Measurements from ENCODE around the gene ASMT.
A peak's percentile ranks its signal among the peaks of the same experiment; 100 is the strongest.
"Not testable (repeated sequence)": the region's sequence is repeated elsewhere in the genome, so short reads cannot be mapped to it uniquely, and the experiment has no call there.

The ASMT gene

GRCh38 chrX:1623691-1624090 lies 8.8 kb downstream of the ASMT start:
- Histone ChIP-seq H3K36me3 (ENCODE audit: control insufficient read depth, insufficient read depth, low read length) (no peaks in the 10 kb centered on the region), H3K27me3 (ENCODE audit: control insufficient read depth, insufficient read depth, low read length) (no peaks in the 10 kb centered on the region), H3K4me1 (ENCODE audit: control insufficient read depth, insufficient read depth, low read length) (no peaks in the 10 kb centered on the region), H3K9ac (ENCODE audit: low read depth, low read length) (no peak overlapping the region), H3K4me3 (ENCODE audit: low read depth, low read length) (no peak overlapping the region), H3K9me3 (ENCODE audit: control insufficient read depth, insufficient read depth, low read length) (no peaks in the 10 kb centered on the region)

GRCh38 chrX:1624158-1624860 lies 9.4 kb downstream of the ASMT start:
- not testable (repeated sequence) for H3K9ac ChIP-seq (ENCODE audit: low read depth, low read length); H3K9me3 ChIP-seq (ENCODE audit: control insufficient read depth, insufficient read depth, low read length); H3K4me1 ChIP-seq (ENCODE audit: control insufficient read depth, insufficient read depth, low read length); H3K27me3 ChIP-seq (ENCODE audit: control insufficient read depth, insufficient read depth, low read length); H3K4me3 ChIP-seq (ENCODE audit: low read depth, low read length); H3K36me3 ChIP-seq (ENCODE audit: control insufficient read depth, insufficient read depth, low read length)

- H3K4me1 ChIP-seq (ENCODE audit: control insufficient read depth, insufficient read depth, low read length); H3K4me3 ChIP-seq (ENCODE audit: low read depth, low read length); H3K9me3 ChIP-seq (ENCODE audit: control insufficient read depth, insufficient read depth, low read length); H3K36me3 ChIP-seq (ENCODE audit: control insufficient read depth, insufficient read depth, low read length); H3K27me3 ChIP-seq (ENCODE audit: control insufficient read depth, insufficient read depth, low read length); H3K9ac ChIP-seq (ENCODE audit: low read depth, low read length): not testable (repeated sequence)
Observed at GRCh38 chrX:1624861-1625215, 10.0 kb downstream of the ASMT start.

- H3K27me3 ChIP-seq (ENCODE audit: control insufficient read depth, insufficient read depth, low read length), result no peaks in the 10 kb centered on the region
- H3K4me3 ChIP-seq (ENCODE audit: low read depth, low read length), result no peak overlapping the region
- no peaks in the 10 kb centered on the region for H3K36me3 ChIP-seq (ENCODE audit: control insufficient read depth, insufficient read depth, low read length)
- H3K9me3 ChIP-seq (ENCODE audit: control insufficient read depth, insufficient read depth, low read length), result no peaks in the 10 kb centered on the region
- H3K4me1 ChIP-seq (ENCODE audit: control insufficient read depth, insufficient read depth, low read length), result no peaks in the 10 kb centered on the region
- no peak overlapping the region for H3K9ac ChIP-seq (ENCODE audit: low read depth, low read length)
Observed at GRCh38 chrX:1629244-1629643, 14.4 kb downstream of the ASMT start.

GRCh38 chrX:1646009-1646408 lies 31.1 kb downstream of the ASMT start:
- H3K27me3 ChIP-seq (ENCODE audit: control insufficient read depth, insufficient read depth, low read length), result no peaks in the 10 kb centered on the region
- no peak overlapping the region for H3K9ac ChIP-seq (ENCODE audit: low read depth, low read length)
- H3K4me1 ChIP-seq (ENCODE audit: control insufficient read depth, insufficient read depth, low read length), result no peaks in the 10 kb centered on the region
- H3K36me3 ChIP-seq (ENCODE audit: control insufficient read depth, insufficient read depth, low read length), result peaks cover 4% of the 10 kb centered on the region
- H3K9me3 ChIP-seq (ENCODE audit: control insufficient read depth, insufficient read depth, low read length), result peaks cover 8% of the 10 kb centered on the region
- H3K4me3 ChIP-seq (ENCODE audit: low read depth, low read length), result no peak overlapping the region

GRCh38 chrX:1649621-1650020 lies 34.8 kb downstream of the ASMT start:
- Histone ChIP-seq H3K4me3 (ENCODE audit: low read depth, low read length) (no peak overlapping the region), H3K9me3 (ENCODE audit: control insufficient read depth, insufficient read depth, low read length) (peaks cover 8% of the 10 kb centered on the region), H3K4me1 (ENCODE audit: control insufficient read depth, insufficient read depth, low read length) (peaks cover 2% of the 10 kb centered on the region), H3K36me3 (ENCODE audit: control insufficient read depth, insufficient read depth, low read length) (no peaks in the 10 kb centered on the region), H3K27me3 (ENCODE audit: control insufficient read depth, insufficient read depth, low read length) (no peaks in the 10 kb centered on the region), H3K9ac (ENCODE audit: low read depth, low read length) (no peak overlapping the region)

GRCh38 chrX:1652011-1652811 lies 37.4 kb downstream of the ASMT start:
- H3K36me3 ChIP-seq (ENCODE audit: control insufficient read depth, insufficient read depth, low read length); H3K4me1 ChIP-seq (ENCODE audit: control insufficient read depth, insufficient read depth, low read length); H3K4me3 ChIP-seq (ENCODE audit: low read depth, low read length); H3K9me3 ChIP-seq (ENCODE audit: control insufficient read depth, insufficient read depth, low read length); H3K9ac ChIP-seq (ENCODE audit: low read depth, low read length); H3K27me3 ChIP-seq (ENCODE audit: control insufficient read depth, insufficient read depth, low read length): not testable (repeated sequence)

- Histone ChIP-seq H3K27me3 (ENCODE audit: control insufficient read depth, insufficient read depth, low read length) (no peaks in the 10 kb centered on the region), H3K36me3 (ENCODE audit: control insufficient read depth, insufficient read depth, low read length) (no peaks in the 10 kb centered on the region), H3K9ac (ENCODE audit: low read depth, low read length) (no peak overlapping the region), H3K4me3 (ENCODE audit: low read depth, low read length) (no peak overlapping the region), H3K9me3 (ENCODE audit: control insufficient read depth, insufficient read depth, low read length) (no peaks in the 10 kb centered on the region), H3K4me1 (ENCODE audit: control insufficient read depth, insufficient read depth, low read length) (peaks cover 10% of the 10 kb centered on the region)
Observed at GRCh38 chrX:1656379-1656778, 41.5 kb downstream of the ASMT start.

GRCh38 chrX:1657367-1658070 lies 42.7 kb downstream of the ASMT start:
- Histone ChIP-seq H3K36me3 (ENCODE audit: control insufficient read depth, insufficient read depth, low read length) (no peaks in the 10 kb centered on the region), H3K4me3 (ENCODE audit: low read depth, low read length) (no peak overlapping the region), H3K9ac (ENCODE audit: low read depth, low read length) (peak overlapping the region; percentile 5), H3K4me1 (ENCODE audit: control insufficient read depth, insufficient read depth, low read length) (peaks cover 10% of the 10 kb centered on the region), H3K27me3 (ENCODE audit: control insufficient read depth, insufficient read depth, low read length) (no peaks in the 10 kb centered on the region), H3K9me3 (ENCODE audit: control insufficient read depth, insufficient read depth, low read length) (no peaks in the 10 kb centered on the region)

GRCh38 chrX:1658071-1658491 lies 43.2 kb downstream of the ASMT start:
- no peaks in the 10 kb centered on the region for H3K27me3 ChIP-seq (ENCODE audit: control insufficient read depth, insufficient read depth, low read length)
- H3K36me3 ChIP-seq (ENCODE audit: control insufficient read depth, insufficient read depth, low read length), result no peaks in the 10 kb centered on the region
- peaks cover 10% of the 10 kb centered on the region for H3K4me1 ChIP-seq (ENCODE audit: control insufficient read depth, insufficient read depth, low read length)
- H3K9ac ChIP-seq (ENCODE audit: low read depth, low read length), result peak overlapping the region; percentile 5
- no peaks in the 10 kb centered on the region for H3K9me3 ChIP-seq (ENCODE audit: control insufficient read depth, insufficient read depth, low read length)
- no peak overlapping the region for H3K4me3 ChIP-seq (ENCODE audit: low read depth, low read length)

- Histone ChIP-seq H3K27me3 (ENCODE audit: control insufficient read depth, insufficient read depth, low read length) (no peaks in the 10 kb centered on the region), H3K36me3 (ENCODE audit: control insufficient read depth, insufficient read depth, low read length) (no peaks in the 10 kb centered on the region), H3K9me3 (ENCODE audit: control insufficient read depth, insufficient read depth, low read length) (no peaks in the 10 kb centered on the region), H3K9ac (ENCODE audit: low read depth, low read length) (no peak overlapping the region), H3K4me3 (ENCODE audit: low read depth, low read length) (no peak overlapping the region), H3K4me1 (ENCODE audit: control insufficient read depth, insufficient read depth, low read length) (peaks cover 8% of the 10 kb centered on the region)
Observed at GRCh38 chrX:1659664-1660461, 45.0 kb downstream of the ASMT start.
